Neural progenitor cell (in vitro differentiated cells): ENCODE results near the gene DCLK2.

ENCODE experiments used
- EZH2 ChIP-seq: fragments of 200-600 bp; sonication (generic); IDR thresholded peaks from 2 replicates; pipeline ENCODE4 v1.6.1; 2017; ENCODE audit warnings: antibody characterized with exemption, mild to moderate bottlenecking, moderate library complexity
- EZH2phosphoT487 ChIP-seq: fragments of 200-600 bp; sonication (generic); IDR thresholded peaks from 2 replicates; pipeline ENCODE4 v1.6.1; 2017; ENCODE audit warnings: antibody characterized with exemption
- TF ChIP-seq, protein P1 (sequence below): fragments of 200-600 bp; sonication (generic); IDR thresholded peaks from 2 replicates; pipeline ENCODE4 v1.5.1; 2017; ENCODE audit warnings: antibody characterized with exemption, mild to moderate bottlenecking

DNA sequence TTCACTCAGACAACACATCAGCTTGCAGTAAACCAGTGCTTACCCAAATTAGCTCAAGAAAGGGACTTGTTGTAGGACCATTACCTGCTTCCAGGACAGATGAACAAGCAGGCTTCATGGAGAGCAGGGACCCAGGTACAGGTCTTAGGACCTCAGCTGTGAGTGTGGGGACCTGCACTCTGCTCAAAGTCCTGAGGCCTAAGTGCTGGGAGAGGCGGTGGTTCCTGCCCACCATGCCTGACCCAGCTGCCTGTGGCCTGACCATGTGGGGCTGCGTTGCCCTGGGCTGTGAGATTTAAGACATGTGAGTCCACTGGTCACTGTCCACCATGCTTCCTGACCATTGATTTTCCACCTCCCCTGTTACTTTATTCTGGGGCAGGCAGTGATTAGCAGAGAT is 140.2 kb downstream of the DCLK2 start:
- TF ChIP-seq EZH2 = no peak
- TF ChIP-seq, protein P1, sequence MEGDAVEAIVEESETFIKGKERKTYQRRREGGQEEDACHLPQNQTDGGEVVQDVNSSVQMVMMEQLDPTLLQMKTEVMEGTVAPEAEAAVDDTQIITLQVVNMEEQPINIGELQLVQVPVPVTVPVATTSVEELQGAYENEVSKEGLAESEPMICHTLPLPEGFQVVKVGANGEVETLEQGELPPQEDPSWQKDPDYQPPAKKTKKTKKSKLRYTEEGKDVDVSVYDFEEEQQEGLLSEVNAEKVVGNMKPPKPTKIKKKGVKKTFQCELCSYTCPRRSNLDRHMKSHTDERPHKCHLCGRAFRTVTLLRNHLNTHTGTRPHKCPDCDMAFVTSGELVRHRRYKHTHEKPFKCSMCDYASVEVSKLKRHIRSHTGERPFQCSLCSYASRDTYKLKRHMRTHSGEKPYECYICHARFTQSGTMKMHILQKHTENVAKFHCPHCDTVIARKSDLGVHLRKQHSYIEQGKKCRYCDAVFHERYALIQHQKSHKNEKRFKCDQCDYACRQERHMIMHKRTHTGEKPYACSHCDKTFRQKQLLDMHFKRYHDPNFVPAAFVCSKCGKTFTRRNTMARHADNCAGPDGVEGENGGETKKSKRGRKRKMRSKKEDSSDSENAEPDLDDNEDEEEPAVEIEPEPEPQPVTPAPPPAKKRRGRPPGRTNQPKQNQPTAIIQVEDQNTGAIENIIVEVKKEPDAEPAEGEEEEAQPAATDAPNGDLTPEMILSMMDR = no peak
- no peak for TF ChIP-seq EZH2phosphoT487
